Germinal center (tissue), 1 donor: ENCODE data around the gene MAP1S.

Experiments used
- DNase-seq: peaks from one replicate; pipeline ENCODE4 v3.0.0; 2012; ENCODE audit warnings: mixed read lengths, low spot score

MAP1S gene

DNA sequence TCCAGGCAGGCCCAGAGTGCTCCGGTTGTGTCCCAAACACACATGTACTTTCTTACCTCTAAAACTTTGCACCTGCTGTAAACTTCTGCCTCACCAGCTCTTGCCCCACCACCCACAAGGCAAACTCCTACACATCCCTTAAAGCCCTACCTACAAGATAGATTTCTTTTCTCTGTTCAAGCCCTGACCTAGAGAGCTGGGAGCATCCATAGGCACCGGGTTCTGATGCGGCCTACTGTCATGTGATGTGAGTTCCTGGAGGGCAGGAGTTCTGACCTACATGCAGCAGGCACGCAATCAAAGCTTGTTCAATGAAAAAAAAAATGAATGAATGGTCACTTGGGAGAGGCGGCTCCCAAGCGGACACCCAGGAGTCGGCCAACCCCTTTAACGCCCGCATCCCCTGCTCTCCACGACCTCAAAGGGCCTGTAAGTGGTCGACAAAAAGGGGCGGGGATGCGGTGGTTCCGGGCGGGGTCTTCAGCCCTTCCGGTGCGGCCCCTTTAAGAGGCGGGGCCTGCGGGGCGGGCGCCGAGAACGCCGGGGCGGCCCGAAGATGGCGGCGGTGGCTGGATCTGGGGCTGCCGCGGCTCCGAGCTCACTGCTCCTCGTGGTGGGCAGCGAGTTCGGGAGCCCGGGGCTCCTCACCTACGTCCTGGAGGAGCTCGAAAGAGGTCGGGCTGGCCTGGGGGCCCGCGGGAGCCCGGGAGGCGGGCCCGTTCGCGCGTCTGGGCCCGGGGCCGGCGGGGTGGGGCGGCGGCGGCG, at the start of gene MAP1S:
MAP1S (plus strand) TSS at position 534 of the 765 bp plus-strand sequence; CDS start at position 557, 23 bp downstream.
- DNase-seq: peak; percentile 87

DNA sequence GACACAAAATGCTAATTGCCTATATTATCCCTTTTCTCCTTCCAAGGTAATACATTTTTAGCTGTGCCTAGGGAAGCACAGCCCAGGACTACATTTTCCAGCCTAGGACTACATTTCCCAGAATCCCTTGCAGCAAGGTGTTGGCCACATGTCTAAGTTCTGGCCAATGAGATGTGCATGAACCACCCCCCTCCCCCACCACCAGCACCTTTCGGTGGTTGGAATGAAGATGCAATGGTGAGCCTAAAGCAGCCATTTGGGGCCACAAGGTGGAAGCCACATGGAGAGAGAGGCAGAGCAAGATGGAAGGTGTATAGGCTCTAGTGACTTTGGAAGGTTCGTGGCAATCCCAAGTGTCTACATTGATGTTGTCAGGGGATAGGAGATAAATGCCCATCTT, 47.4 kb upstream of the MAP1S start:
- peak; percentile 29 for DNase-seq

- no peak for DNase-seq
Observed at GRCh38 chr19:17673937-17674799, 45.1 kb upstream of the MAP1S start.

GRCh38 chr19:17676295-17676694, 43.0 kb upstream of the MAP1S start:
- DNase-seq: no peak

DNA sequence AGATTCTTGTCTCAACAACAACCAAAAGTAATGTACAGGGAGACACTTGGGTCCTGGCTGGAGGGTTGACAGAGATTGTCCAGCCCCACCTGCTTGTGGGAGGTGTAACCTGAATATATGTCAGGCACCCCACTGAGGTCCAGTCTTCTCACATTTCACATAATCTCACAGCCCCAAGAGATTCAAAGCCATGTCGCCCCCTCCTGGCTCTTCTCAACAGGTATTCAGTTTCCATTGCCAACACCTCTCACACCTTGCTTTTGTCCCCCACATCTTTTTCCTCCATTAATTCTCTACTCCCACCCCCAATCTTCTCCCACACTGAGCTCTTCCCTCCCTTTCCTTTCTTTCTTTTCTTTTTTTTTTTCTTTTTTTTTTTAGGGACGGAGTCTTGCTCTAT, 42.3 kb upstream of the MAP1S start:
- no peak for DNase-seq

DNA sequence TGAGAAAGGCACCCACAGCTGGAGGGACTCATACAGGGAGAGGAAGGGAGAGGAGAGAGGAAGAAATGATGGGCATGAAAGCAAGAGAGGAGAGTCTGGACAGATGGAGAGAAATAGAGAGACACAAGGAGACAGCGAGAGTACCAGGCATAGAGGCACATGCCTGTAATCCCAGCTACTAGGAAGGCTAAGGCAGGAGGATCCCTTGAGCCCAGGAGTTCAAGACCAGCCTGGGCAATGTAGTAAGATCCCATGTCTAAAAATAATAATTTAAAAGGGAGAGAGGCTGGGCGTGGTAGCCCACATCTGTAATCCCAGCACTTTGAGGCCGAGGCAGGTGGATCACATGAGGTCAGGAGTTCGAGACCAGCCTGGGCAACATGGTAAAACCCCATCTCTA, 40.4 kb upstream of the MAP1S start:
- no peak for DNase-seq

GRCh38 chr19:17679526-17680229, 39.6 kb upstream of the MAP1S start:
- no peak for DNase-seq

GRCh38 chr19:17680230-17680722, 39.0 kb upstream of the MAP1S start:
- peak; percentile 35 for DNase-seq

DNA sequence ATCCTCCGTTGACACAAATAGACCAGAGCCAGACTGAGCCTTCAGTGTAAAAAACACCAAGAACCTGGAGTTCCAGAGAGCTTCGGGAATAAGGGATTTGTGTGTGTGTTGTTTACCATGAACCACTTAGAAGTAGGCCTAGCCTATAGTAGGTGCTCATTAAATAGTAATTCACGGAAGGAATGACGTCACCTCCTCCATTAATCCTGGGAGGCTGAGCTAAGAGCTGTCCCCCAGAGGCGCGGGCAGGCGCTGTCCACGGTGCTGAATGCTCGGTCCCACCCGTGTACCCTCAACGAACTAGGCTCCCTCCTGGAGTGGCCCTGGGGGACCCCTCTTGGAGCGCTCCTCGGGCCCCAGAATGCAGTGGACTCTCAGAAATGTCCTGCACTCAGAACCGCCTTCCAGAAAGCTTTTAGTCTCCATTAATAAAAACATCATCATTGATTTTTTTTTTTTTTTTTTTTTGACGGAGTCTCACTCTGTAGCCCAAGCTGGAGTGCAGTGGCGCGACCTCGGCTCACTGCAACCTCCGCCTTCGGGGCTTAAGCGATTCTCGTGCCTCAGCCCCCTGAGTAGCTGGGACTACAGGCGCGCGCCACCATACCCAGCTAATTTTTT, 37.7 kb upstream of the MAP1S start:
- DNase-seq: peak; percentile 49

- no peak for DNase-seq
Observed at GRCh38 chr19:17682273-17682672, 37.0 kb upstream of the MAP1S start.

GRCh38 chr19:17683078-17683477, 36.2 kb upstream of the MAP1S start:
- no peak for DNase-seq

DNA sequence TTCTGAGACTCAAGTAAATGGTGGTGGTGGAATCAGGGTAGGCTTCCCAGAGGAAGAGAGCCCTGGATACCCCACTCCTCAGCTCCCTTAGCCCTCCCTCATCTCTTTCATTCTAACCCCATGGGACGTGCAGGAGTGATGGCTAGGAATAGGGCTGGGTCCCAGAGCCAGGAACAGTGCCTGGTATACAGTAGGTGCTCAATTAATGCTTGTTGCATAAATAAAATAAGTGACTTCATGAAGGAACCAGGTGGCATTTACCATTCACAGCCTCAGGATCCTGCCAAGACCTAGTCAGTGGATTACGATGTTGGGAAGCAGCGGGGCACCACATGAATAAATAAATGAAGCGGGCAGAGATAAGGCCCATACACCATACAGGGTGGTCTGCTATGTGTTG, 35.0 kb upstream of the MAP1S start:
- DNase-seq: no peak

DNA sequence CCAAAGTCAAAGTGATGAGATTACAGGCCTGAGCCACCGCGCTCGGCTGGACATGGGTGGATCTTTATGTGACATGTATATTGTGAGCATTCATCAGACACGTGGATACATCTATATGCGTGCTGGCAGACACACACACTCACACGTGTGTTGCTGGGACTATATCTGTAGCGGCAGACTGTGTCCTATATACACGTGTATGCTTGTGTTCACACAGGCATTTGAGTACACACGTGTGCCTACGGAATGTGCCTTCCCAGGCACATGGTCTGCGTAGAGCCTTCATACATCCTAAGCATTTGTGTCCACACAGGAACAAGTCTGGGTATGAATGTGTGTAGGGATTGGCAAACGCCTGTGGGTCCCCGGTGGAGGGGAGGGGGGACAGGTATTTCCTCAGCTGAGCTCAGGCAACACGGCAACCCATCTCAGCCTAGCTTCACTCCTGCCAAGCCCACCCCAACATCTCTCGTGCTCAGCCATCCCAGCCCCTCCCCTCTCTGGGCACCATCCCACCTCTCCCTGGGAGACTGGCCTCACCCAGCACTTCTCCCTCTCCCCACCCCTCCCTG, 33.7 kb upstream of the MAP1S start:
- DNase-seq: no peak

DNA sequence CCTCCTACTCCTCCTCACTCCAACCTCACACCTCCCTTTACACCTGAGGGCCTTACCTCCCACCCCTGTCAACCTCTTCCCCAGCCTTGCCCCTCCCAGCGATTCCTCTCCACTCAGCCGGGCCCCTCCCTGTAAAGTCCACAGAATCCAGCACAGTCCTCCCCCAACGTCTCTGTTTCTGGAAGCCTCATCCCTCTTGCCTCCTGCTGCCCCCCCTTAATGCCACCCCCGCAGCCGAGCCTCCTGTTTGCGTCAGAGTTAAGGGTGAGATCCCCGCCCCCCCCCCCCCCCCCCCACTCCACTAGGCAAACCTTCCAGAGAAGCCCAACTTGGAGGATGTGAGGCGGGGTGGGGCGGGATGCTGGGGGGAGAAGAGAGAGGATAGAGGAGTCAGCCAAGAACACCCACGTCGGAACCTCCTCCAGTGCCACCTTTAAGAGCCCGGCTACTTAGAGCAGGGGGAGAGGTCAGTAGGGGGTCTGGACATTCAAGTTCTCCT, 33.2 kb upstream of the MAP1S start:
- DNase-seq: no peak

DNA sequence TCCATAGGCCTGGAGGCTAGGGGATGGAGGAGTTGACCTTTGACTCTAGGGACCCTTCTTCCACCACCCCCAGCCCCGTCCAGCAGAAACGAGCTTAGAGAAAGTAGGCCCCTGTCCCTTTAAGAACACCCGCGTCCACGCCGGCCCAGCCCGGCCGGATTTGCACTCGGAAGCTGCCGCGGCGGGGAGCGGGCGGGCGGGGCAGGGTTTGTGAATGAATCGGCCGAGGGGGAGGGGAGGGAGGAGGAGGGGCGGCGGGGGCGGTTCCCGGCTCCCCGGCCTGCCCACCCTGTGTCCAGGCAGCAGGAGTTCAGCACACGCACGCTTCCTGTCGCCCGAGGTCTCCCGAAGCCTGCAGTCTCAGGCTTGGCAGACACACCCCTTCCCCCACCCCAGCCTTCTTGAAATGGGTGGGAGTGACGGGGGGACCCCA, 32.7 kb upstream of the MAP1S start:
- no peak for DNase-seq

DNA sequence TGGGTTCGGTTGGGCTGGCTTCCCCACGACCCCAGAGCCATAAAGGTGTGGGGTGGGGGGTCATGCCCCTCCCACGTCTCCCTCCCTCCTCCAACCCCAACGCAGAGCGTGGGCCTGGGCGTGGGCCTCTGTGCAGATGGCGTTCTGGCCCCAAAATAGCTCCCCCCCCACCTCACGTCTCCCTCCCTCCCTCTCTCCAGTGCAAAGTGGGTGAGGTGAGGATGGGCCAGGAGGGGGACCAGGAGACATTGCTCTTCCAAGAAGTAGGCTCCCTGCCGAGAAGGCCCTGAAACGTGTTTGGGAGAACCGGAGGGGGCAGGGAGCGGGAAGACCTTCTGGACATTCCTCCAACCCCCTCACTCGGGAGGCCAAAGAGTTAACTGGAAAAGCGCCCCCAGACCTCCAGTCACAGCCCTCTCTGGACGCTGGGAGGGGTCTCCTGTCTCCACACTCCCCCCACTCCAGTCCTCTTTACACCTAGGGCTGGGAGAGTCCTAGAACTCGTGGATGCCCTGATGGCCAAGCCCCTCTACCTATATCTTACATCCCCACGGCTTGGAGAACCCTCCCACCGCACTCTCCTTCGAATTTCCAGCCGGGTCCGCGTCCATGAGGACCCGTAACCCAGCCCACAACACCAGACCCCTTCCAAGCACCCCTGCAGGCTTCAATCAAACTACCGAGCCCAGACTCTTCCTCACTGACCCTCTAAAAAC, 32.0 kb upstream of the MAP1S start:
- no peak for DNase-seq

GRCh38 chr19:17687857-17688784, 31.2 kb upstream of the MAP1S start, which contains the start of gene UNC13A:
Gene UNC13A, minus strand, starts transcription at chr19:17688354. Its CDS starts 155 bp downstream, at chr19:17688199.
- DNase-seq: peak; percentile 63

DNA sequence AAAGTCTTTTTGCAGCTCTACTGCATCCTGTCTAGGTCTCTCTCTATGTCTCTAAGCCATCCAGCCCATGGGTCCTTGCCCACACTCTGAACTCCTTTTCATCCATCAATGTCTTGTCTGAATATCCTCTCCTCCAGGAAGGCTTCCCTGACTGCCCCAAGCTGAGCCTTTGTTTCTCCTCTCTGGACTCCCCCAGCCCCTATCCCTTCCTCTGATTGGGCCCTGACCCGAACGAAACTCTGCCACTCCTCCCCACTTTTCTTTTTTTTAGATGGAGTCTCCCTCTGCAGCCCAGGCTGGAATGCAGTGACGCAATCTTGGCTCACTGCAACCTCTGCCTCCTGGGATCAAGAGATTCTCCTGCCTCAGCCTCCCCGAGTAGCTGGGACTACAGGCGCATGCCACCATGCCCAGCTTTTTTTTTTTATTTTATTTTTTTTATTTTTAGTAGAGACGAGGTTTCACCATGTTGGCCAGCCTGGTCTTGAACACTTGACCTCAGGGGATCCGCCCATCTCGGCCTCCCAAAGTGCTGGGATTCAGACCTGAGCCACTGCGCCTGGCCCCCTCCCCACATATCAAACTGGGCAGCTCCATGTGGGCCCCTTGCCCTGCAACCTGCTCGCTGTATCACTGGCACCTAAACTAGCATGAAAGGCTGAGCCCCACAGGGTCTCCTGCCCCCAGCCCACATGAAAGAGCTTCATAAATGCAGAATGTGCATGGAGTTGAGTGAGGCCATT, 30.3 kb upstream of the MAP1S start:
- no peak for DNase-seq

GRCh38 chr19:17692566-17692965, 26.7 kb upstream of the MAP1S start:
- DNase-seq: no peak
